ENCODE data around the gene EVI2B.
A peak's percentile ranks its signal among the peaks of the same experiment; 100 is the strongest.
"Not testable (repeated sequence)": the region's sequence is repeated elsewhere in the genome, so short reads cannot be mapped to it uniquely, and the experiment has no call there.

EVI2B gene

DNA sequence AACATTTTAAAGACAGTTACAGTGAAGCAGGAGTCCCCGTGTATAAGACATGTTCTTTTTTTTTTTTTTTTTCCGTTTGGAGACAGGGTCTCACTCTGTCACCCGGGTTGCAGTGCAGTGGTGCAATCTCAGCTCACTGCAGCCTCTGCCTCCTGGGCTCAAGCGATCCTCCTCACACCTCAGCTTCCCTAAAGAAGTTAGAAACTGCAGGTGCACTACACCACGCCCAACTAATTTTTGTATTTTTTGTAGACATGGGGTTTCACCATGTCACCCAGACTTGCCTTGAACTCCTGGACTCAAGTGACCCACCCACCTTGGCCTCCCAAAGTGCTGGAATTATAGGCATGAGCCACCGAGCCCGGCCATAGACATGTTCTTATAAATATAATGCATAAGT is 3.0 kb downstream of the EVI2B start:
- no peak for DNase-seq (ENCODE audit: low read depth in 1 of 2, low spot score in 1 of 2)

GRCh38 chr17:31310260-31310659 is 3.6 kb downstream of the EVI2B start:
- peak in 1 of 2 donors; percentile 26 for DNase-seq (ENCODE audit: low read depth in 1 of 2, low spot score in 1 of 2)

DNA sequence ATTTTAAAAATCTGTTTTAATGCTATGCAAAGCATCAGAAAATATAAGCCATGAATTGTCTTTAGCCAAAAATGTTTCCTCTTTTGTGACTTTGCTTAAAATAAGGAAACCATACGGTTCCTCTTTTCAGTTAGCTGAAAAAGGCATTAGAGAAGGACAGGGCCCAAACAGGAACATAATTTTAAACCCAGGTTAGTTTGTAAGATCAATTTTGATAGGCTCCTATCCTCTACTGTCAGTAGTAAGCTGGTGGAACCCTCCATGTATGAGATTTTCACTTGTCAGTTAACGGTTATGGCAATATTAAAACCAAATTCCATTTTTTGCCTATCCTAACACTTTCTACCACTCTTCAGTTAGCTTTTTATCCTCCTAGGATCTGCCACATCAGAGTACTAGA is 4.3 kb downstream of the EVI2B start:
- DNase-seq (ENCODE audit: low read depth in 1 of 2, low spot score in 1 of 2), result no peak

GRCh38 chr17:31308372-31309334 is 5.2 kb downstream of the EVI2B start:
- no peak for DNase-seq (ENCODE audit: low read depth in 1 of 2, low spot score in 1 of 2)

DNA sequence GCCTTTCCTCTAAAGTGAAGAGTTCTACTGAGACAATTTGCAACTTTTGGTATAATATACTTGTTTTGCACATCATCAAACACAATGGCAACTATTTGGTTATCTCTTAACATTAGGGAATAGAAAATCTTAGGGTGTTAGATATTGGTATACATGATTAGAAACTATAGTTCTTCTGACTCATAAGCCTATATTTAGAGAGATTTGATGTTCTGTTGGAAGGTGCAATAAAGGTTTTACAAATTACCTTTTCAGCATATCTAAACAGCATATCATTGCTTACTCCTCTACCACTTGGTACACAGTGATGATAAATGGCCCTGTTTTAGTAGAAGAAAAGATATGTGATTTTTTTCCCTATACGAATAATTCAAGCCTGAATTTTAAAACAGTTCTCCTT is 6.2 kb downstream of the EVI2B start:
- no peak for DNase-seq (ENCODE audit: low read depth in 1 of 2, low spot score in 1 of 2)

GRCh38 chr17:31299624-31300023 is 14.2 kb downstream of the EVI2B start:
- no peak for DNase-seq (ENCODE audit: low read depth in 1 of 2, low spot score in 1 of 2)

- DNase-seq (ENCODE audit: low read depth in 1 of 2, low spot score in 1 of 2), result no peak
These were observed 16.8 kb downstream of the EVI2B start, which contains the start of gene OMG for GRCh38 chr17:31297090-31297489. Gene OMG (minus strand): TSS chr17:31297239. CDS start chr17:31296331, 908 bp downstream.

DNA sequence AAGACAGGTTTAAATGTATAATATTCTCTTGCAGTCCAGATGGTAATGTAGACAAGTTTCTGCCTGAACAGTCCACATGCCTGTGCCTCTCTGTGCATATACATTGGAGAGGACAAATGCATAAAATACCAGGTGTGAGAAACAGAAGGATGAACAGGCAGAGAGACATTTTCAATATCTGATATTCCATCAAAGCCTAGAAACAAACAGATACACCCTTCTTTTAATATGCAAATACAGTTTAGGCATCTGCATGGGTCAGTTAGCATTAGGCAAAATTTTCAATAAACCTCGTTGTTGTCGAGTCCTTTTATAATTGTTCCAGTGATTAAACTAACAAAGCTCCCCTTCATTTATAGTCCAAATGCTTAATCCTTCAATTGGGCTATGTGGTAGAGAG is 17.7 kb downstream of the EVI2B start:
- no peak for DNase-seq (ENCODE audit: low read depth in 1 of 2, low spot score in 1 of 2)

- DNase-seq (ENCODE audit: low read depth in 1 of 2, low spot score in 1 of 2), result no peak
These were observed 18.4 kb downstream of the EVI2B start for GRCh38 chr17:31295489-31295871.

DNA sequence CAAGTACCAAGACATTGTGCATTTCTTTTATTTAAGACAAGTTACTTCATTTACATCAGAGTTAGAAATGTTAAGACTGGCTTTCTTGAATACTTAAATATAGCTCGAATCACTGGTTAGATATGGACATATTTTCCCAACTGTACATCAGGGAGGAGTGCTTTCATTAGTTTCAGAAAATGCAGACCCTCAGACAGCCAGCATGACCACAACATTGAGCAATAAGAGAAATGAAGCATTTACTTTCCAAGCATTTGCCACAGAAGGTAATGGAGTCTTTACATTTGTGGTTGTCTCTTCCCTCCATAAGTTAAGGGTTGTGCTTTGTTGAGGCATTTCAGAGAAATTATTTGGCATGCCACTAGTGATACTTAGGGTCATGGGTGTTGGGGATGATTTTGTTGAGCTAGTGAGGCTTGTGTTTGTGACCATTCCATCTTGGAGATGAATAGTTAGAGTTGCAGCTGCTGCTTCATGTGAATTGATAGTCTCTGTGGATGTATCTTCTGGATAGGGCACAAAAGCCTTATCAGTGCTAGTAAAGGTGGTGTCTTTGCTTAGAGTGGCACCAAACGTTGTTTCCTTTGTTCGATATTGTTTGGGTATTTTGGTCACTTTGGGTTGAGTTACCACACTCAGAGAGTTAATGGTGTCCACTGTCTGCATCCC is 18.9 kb downstream of the EVI2B start:
- DNase-seq (ENCODE audit: low read depth in 1 of 2, low spot score in 1 of 2), result no peak

DNA sequence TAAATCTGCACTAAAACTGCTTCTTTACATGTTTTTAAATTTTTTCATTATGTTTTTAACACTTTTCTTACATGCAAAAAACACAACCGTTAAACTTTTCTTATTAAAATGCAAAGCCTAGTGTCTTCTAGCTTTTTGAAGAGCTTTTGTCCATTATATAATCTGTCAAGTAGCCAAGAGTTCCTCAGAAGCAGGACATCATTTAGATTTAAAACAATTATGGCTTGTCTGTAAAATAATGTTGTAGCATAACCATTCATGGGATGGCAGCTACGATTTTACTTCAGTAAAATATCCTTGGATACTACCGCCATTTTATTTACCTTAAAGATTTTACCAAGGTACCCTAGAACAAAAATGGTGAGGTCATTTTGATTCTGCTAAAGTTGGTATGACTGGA is 19.6 kb downstream of the EVI2B start:
- no peak for DNase-seq (ENCODE audit: low read depth in 1 of 2, low spot score in 1 of 2)

DNA sequence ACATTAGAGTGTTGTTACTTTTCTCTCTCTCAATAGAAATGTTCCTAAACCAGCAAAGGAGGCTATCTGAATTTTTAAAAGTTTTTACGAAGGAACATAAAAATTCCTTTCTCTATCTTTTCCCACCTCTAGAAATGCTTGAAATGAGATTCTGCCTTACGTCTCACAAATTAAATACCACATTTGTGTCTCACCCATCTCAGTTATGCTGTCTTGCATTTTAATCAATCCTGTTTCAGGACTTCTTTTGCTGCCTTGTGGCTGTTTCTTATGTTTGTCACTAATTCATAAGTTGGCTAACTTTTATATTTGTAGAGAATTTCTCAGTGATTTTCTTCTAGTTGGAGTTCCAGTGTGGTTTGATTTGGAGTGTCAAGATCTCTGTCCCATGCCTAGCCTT is 20.3 kb downstream of the EVI2B start:
- no peak for DNase-seq (ENCODE audit: low read depth in 1 of 2, low spot score in 1 of 2)

- no peak for DNase-seq (ENCODE audit: low read depth in 1 of 2, low spot score in 1 of 2)
These were observed 22.0 kb downstream of the EVI2B start for GRCh38 chr17:31291820-31292219.

GRCh38 chr17:31289790-31290189 is 24.1 kb downstream of the EVI2B start:
- DNase-seq (ENCODE audit: low read depth in 1 of 2, low spot score in 1 of 2), result no peak

DNA sequence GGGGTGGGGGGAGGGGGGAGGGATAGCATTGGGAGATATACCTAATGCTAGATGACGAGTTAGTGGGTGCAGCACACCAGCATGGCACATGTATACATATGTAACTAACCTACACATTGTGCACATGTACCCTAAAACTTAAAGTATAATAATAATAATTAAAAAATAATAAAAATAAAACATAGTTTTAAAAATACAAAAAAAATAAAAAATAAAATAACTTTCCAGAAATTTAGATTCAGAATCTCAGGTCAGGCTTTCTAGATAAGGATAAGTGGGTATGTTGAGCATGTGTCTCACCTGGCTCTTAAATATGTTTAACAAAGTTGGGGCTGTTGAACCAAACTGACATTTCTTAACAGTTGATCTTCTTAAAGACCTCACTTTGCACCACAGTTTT is 25.9 kb downstream of the EVI2B start:
- DNase-seq (ENCODE audit: low read depth in 1 of 2, low spot score in 1 of 2), result not testable (repeated sequence)

GRCh38 chr17:31286587-31286986 is 27.3 kb downstream of the EVI2B start:
- no peak for DNase-seq (ENCODE audit: low read depth in 1 of 2, low spot score in 1 of 2)

DNA sequence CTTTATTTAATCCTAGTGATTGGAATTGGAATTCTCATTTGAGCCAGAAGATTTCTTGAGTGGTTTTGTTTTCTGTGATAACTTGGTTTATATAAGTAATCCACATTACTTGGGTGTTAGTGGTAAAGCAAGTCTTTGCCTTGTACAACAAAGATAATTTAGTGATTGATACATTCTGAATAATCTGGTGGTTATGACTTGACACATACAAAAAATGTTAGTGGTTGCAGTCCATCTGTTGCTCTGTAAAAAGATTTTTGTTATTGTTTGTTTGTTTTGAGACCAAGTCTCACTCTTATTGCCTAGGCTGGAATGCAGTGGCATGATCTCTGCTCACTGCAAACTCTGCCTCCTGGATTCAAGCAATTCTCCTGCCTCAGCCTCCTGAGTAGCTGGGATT is 30.0 kb downstream of the EVI2B start:
- no peak for DNase-seq (ENCODE audit: low read depth in 1 of 2, low spot score in 1 of 2)

GRCh38 chr17:31281061-31281460 is 32.8 kb downstream of the EVI2B start:
- no peak for DNase-seq (ENCODE audit: low read depth in 1 of 2, low spot score in 1 of 2)

GRCh38 chr17:31279401-31279800 is 34.5 kb downstream of the EVI2B start:
- DNase-seq (ENCODE audit: low read depth in 1 of 2, low spot score in 1 of 2), result no peak

DNA sequence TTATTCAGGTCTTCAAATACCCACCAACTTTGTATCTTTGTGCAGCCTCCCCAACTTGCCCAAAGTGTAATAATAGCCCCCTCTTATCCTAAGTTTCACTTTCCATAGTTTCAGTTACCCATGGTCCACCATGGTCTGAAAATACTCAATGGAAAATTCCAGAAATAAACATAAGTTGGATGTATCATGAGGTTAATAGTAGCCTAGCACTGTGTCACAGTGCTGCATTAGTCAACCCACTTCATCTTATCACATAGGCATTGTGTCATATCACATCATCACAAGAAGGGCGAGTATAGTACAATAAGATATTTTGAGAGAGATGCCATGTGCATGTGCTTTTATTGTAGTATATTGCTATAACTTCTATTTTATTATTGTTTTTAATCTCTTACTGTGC is 38.7 kb downstream of the EVI2B start:
- DNase-seq (ENCODE audit: low read depth in 1 of 2, low spot score in 1 of 2), result no peak

DNA sequence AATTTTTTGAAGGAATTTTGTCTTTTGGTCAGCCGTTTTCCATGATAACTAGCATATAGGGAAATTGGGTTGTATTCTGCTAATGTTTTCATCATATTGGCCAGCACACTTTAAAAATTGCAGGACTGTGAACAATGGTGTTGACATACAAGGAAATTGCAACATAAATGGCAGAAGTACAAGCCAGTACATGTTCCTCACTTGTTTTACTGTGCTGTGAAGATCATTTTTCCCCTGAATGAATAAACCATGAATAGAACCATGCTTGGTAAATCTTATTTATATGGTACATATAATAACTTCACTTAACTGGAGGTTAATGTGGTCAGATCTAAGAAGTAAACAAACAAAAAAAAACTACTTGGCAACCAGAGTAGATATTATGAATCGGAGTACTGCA is 39.6 kb downstream of the EVI2B start:
- no peak for DNase-seq (ENCODE audit: low read depth in 1 of 2, low spot score in 1 of 2)

GRCh38 chr17:31273516-31273915 is 40.3 kb downstream of the EVI2B start:
- no peak for DNase-seq (ENCODE audit: low read depth in 1 of 2, low spot score in 1 of 2)

Data from activated T-helper 1 cell treated with anti-CD3 and anti-CD28 coated beads, Interleukin-2, amount 50 U/mL, for 16 hours (primary cell).